ENCODE data around the gene IL1R2.

Gene IL1R2

DNA sequence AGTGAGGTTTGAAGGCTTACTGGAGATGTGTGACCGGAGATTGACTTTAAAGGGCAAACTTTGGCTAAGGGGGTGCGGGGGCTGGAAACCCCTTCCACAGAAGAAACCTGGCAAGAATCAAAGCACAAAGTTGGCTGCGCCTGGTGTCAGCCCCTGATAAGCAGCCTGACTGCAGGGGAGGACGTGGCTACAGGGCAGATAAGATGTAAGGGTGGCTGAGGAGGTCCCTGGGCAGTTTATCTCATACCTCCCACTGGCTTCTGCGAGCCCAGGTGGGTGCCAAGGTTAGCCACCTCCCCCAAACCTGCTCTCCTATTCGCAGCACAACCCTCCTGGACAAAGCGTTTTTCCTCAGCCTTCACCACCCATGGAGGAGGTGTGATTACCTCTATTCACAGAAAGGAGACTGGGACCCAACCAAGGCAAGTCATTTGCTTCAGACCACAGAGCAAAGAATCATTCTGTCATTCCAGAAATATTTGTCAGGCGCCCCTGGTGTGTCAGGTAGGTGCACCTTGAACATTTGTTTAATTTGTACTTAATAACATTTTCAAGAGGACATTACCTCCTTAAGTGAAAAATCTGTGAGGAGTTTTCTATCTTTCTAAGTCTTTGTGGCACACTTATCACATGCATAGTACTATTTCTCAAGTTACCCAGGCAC, 77.7 kb downstream of the IL1R2 start:
- TF ChIP-seq CEBPB (IDR thresholded peaks at IDR 0.05) (no peak), TEAD4 (IDR thresholded peaks at IDR 0.05) (0 out of 2 replicates have a peak, but pooled peaks have one; percentile 51)

- peak; percentile 36 for TF ChIP-seq RAD21 (IDR thresholded peaks at IDR 0.05; ENCODE audit: low read depth)
- TF ChIP-seq EGR1 (IDR thresholded peaks at IDR 0.05): no peak
Observed at GRCh38 chr2:102070058-102070642, 78.4 kb downstream of the IL1R2 start.

DNA sequence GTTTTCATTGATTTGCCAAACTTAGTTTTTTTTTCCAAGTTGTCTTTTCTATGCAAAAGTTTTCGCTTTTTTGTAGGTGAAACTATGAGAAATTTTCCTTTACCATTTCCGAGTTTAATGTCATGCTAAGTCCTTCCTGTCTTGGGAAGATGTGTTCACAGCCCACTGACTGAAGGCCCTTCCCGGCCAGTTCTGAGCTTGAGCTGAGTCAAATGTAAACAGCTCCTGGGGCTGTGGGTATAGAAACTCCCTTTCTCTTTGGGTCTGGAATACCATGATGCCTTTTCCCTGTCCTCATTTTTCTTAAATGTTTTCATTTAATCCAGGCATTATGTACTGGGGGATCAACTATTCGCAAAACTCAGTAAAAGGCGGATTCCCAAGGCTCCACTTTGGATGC, 81.0 kb downstream of the IL1R2 start:
- no peak for TF ChIP-seq ZBTB7A (IDR thresholded peaks at IDR 0.05; ENCODE audit: low read depth)
- no peak for TF ChIP-seq TAF1 (IDR thresholded peaks at IDR 0.05; ENCODE audit: low read depth)
- TF ChIP-seq, protein P1, sequence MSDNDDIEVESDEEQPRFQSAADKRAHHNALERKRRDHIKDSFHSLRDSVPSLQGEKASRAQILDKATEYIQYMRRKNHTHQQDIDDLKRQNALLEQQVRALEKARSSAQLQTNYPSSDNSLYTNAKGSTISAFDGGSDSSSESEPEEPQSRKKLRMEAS (IDR thresholded peaks at IDR 0.05): no peak
- no peak for TF ChIP-seq CEBPB (IDR thresholded peaks at IDR 0.05)
- TF ChIP-seq NFIC (IDR thresholded peaks at IDR 0.05): no peak
- no peak for TF ChIP-seq CREB1 (IDR thresholded peaks at IDR 0.05; ENCODE audit: low read depth)
- no peak for TF ChIP-seq TCF12 (IDR thresholded peaks at IDR 0.05; ENCODE audit: low read depth)
- TF ChIP-seq FOXM1 (IDR thresholded peaks at IDR 0.05; ENCODE audit: borderline replicate concordance, low read depth): no peak
- TF ChIP-seq YY1 (IDR thresholded peaks at IDR 0.05; ENCODE audit: low read depth): no peak

DNA sequence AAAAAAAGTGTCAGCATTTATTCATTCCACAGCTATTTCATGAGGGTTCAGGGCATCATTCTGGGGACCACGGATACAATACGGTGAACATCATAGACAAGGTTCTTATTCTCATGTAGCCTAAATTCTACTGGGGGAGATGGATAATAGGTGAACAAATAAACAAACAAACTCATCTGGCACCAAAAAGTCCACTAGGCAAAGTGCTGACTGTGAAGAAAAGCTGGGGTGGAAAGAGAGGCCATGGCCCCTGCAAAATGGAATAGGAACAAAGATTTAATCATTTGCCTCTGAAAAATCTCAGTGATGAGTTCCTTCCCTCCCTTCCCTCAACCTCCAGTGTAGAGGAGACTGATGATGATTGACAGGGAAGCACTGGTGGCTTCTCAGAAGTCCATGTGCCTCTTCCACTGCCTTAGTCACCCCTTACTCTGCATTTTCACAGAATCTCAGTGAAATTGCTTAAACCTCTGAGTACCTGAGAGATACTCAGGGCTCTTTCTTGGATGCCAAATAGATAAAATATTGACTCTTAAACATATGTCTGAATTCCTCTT, 81.5 kb downstream of the IL1R2 start:
- TF ChIP-seq, protein P2, sequence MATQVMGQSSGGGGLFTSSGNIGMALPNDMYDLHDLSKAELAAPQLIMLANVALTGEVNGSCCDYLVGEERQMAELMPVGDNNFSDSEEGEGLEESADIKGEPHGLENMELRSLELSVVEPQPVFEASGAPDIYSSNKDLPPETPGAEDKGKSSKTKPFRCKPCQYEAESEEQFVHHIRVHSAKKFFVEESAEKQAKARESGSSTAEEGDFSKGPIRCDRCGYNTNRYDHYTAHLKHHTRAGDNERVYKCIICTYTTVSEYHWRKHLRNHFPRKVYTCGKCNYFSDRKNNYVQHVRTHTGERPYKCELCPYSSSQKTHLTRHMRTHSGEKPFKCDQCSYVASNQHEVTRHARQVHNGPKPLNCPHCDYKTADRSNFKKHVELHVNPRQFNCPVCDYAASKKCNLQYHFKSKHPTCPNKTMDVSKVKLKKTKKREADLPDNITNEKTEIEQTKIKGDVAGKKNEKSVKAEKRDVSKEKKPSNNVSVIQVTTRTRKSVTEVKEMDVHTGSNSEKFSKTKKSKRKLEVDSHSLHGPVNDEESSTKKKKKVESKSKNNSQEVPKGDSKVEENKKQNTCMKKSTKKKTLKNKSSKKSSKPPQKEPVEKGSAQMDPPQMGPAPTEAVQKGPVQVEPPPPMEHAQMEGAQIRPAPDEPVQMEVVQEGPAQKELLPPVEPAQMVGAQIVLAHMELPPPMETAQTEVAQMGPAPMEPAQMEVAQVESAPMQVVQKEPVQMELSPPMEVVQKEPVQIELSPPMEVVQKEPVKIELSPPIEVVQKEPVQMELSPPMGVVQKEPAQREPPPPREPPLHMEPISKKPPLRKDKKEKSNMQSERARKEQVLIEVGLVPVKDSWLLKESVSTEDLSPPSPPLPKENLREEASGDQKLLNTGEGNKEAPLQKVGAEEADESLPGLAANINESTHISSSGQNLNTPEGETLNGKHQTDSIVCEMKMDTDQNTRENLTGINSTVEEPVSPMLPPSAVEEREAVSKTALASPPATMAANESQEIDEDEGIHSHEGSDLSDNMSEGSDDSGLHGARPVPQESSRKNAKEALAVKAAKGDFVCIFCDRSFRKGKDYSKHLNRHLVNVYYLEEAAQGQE (IDR thresholded peaks at IDR 0.05; ENCODE audit: low read depth): no peak
- no peak for TF ChIP-seq ZBTB7A (IDR thresholded peaks at IDR 0.05; ENCODE audit: low read depth)
- TF ChIP-seq CEBPB (IDR thresholded peaks at IDR 0.05): no peak
- TF ChIP-seq, protein P3, sequence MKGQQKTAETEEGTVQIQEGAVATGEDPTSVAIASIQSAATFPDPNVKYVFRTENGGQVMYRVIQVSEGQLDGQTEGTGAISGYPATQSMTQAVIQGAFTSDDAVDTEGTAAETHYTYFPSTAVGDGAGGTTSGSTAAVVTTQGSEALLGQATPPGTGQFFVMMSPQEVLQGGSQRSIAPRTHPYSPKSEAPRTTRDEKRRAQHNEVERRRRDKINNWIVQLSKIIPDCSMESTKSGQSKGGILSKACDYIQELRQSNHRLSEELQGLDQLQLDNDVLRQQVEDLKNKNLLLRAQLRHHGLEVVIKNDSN (IDR thresholded peaks at IDR 0.05): no peak
- no peak for TF ChIP-seq TAF1 (IDR thresholded peaks at IDR 0.05; ENCODE audit: low read depth)
- TF ChIP-seq, protein P1 (IDR thresholded peaks at IDR 0.05): no peak
- no peak for TF ChIP-seq CREB1 (IDR thresholded peaks at IDR 0.05; ENCODE audit: low read depth)

GRCh38 chr2:102074152-102074783, 82.5 kb downstream of the IL1R2 start:
- no peak for TF ChIP-seq TCF12 (IDR thresholded peaks at IDR 0.05; ENCODE audit: low read depth)
- no peak for TF ChIP-seq FOXM1 (IDR thresholded peaks at IDR 0.05; ENCODE audit: borderline replicate concordance, low read depth)
- TF ChIP-seq, protein P3 (IDR thresholded peaks at IDR 0.05): no peak
- no peak for TF ChIP-seq CEBPB (IDR thresholded peaks at IDR 0.05)
- no peak for TF ChIP-seq EP300 (IDR thresholded peaks at IDR 0.05; ENCODE audit: borderline replicate concordance)
- TF ChIP-seq, protein P1 (IDR thresholded peaks at IDR 0.05): no peak
- no peak for TF ChIP-seq ZBTB7A (IDR thresholded peaks at IDR 0.05; ENCODE audit: low read depth)
- TF ChIP-seq RAD21 (IDR thresholded peaks at IDR 0.05; ENCODE audit: low read depth): no peak
- no peak for TF ChIP-seq YY1 (IDR thresholded peaks at IDR 0.05; ENCODE audit: low read depth)
- no peak for TF ChIP-seq CREB1 (IDR thresholded peaks at IDR 0.05; ENCODE audit: low read depth)
- no peak for TF ChIP-seq NFIC (IDR thresholded peaks at IDR 0.05)
- TF ChIP-seq, protein P2 (IDR thresholded peaks at IDR 0.05; ENCODE audit: low read depth): no peak
- TF ChIP-seq TAF1 (IDR thresholded peaks at IDR 0.05; ENCODE audit: low read depth): no peak
- no peak for TF ChIP-seq EGR1 (IDR thresholded peaks at IDR 0.05)
- no peak for TF ChIP-seq TEAD4 (IDR thresholded peaks at IDR 0.05)

GRCh38 chr2:102075479-102075878, 83.7 kb downstream of the IL1R2 start:
- TF ChIP-seq NFIC (IDR thresholded peaks at IDR 0.05): no peak
- no peak for TF ChIP-seq ZBTB7A (IDR thresholded peaks at IDR 0.05; ENCODE audit: low read depth)

Measured in Ishikawa (cell line).